ENCODE results near the gene AKAP7. TPM values are rescaled to one million over a fixed set of nuclear protein-coding genes. Genes with fewer than 3 reads are reported as not detected.

The AKAP7 gene
- total RNA-seq, 1 donor from 2014 or later, result 4.1 TPM

DNA sequence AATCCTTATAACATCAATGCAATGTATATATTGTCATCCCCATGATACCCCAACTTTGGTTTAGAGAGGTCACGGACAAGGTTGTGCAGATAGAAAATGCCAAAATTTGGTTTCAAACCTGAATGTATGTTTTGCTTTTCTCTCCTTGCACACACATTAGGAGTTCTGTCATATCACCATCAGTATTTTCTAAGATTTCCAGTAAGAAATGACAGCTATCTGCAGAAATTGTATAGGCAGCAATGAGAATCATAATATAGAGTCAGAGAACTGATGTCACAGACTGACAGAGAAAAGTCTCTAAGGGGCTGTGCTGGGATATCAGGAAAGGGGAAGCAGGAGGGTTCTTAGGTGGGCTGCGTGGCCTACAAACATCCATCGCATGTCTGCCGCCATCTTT lies 140.0 kb downstream of the AKAP7 start:
- no peak for DNase-seq
- Mint-ChIP-seq H3K27ac (no peak overlapping the region), H3K27me3 (no peaks in the 10 kb centered on the region), H3K4me3 (no peak overlapping the region), H3K4me1 (peaks cover under 1% of the 10 kb centered on the region), H3K9me3 (peaks cover 2% of the 10 kb centered on the region), H3K36me3 (ENCODE audit: low read depth) (peaks cover 11% of the 10 kb centered on the region)
- intact Hi-C loops (cut with micrococcal nuclease), result no loop called here
- ChIA-PET CTCF (no interaction called here), POLR2A (no interaction called here)
- ATAC-seq (ENCODE audit: low read depth), result no peak
- TF ChIP-seq, protein P1, sequence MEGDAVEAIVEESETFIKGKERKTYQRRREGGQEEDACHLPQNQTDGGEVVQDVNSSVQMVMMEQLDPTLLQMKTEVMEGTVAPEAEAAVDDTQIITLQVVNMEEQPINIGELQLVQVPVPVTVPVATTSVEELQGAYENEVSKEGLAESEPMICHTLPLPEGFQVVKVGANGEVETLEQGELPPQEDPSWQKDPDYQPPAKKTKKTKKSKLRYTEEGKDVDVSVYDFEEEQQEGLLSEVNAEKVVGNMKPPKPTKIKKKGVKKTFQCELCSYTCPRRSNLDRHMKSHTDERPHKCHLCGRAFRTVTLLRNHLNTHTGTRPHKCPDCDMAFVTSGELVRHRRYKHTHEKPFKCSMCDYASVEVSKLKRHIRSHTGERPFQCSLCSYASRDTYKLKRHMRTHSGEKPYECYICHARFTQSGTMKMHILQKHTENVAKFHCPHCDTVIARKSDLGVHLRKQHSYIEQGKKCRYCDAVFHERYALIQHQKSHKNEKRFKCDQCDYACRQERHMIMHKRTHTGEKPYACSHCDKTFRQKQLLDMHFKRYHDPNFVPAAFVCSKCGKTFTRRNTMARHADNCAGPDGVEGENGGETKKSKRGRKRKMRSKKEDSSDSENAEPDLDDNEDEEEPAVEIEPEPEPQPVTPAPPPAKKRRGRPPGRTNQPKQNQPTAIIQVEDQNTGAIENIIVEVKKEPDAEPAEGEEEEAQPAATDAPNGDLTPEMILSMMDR (IDR thresholded peaks at IDR 0.05), result no peak

DNA sequence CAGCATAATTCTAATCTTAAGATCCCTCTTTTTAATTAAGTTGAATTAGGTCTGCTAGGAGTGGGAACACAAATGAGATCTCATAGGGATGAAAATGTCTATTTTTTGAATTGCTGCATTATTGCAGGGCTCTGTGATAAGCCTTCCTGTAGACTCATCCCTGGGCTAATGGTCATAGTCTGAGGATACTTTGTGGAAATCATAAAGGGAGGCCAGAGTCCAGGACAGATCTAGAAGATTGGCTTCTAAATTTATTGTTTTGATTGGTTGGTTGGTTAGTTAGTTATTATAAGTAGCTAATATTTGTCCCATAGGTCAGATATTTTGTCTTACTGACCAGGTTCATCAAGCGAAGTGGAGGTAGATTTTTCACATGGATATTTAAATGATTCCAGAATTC lies 142.3 kb downstream of the AKAP7 start:
- CTCF ChIA-PET, result no interaction called here
- Mint-ChIP-seq H3K4me3 (no peak overlapping the region), H3K36me3 (ENCODE audit: low read depth) (peaks cover 2% of the 10 kb centered on the region), H3K9me3 (no peaks in the 10 kb centered on the region), H3K27ac (no peak overlapping the region), H3K4me1 (peaks cover 17% of the 10 kb centered on the region), H3K27me3 (no peaks in the 10 kb centered on the region)
- intact Hi-C loops (cut with micrococcal nuclease), result no loop called here
- POLR2A ChIA-PET, result no interaction called here
- TF ChIP-seq, protein P1 (IDR thresholded peaks at IDR 0.05), result no peak
- ATAC-seq (ENCODE audit: low read depth), result no peak
- DNase-seq, result no peak

DNA sequence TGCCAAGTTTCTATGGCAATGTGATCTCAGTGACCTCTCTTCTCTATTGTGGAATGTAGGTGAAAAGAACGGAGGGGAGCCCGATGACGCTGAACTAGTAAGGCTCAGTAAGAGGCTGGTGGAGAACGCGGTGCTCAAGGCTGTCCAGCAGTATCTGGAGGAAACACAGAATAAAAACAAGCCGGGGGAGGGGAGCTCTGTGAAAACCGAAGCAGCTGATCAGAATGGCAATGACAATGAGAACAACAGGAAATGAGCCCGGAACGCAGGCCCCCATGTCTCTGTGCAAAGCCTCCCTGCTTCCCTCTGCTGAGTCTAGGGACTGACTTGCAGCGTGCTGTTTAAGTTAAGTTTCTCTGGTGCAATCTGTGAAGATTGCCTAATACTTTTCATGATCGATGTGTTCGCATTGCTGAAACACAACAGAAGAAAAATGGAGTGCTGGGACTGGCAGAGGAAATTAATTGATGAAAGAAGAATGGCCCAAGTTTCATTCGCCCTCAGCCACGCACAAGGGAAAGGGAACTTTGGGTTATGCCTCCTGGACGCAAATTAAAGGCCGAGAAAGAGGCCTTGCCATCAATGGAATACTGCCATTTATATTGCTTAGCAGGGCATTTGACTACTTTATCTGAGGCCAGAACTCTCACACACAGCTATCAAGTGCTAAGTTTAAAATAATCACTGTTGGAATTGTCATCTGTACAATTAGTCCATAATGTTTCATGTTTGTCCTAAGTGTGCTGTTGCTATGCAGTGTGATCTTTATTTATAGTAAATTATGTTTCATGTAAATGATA lies 146.4 kb downstream of the AKAP7 start:
- H3K4me1 Mint-ChIP-seq, result peaks cover 20% of the 10 kb centered on the region
- peaks cover 6% of the 10 kb centered on the region for H3K36me3 Mint-ChIP-seq (ENCODE audit: low read depth)
- peak overlapping the region; percentile 81 for H3K27ac Mint-ChIP-seq
- no peaks in the 10 kb centered on the region for H3K9me3 Mint-ChIP-seq
- peak overlapping the region; percentile 83 for H3K4me3 Mint-ChIP-seq
- ATAC-seq (ENCODE audit: low read depth) (peak; percentile 69), DNase-seq (no peak)
- TF ChIP-seq, protein P1 (IDR thresholded peaks at IDR 0.05), result no peak
- intact Hi-C loops (cut with micrococcal nuclease), result no loop called here
- CTCF ChIA-PET, result interaction anchor here (1.2 kb wide), 1 partner anchor 346 kb away, joined by 3 read pairs; the partner anchor contains the start of gene MED23
- no peaks in the 10 kb centered on the region for H3K27me3 Mint-ChIP-seq
- POLR2A ChIA-PET, result no interaction called here

DNA sequence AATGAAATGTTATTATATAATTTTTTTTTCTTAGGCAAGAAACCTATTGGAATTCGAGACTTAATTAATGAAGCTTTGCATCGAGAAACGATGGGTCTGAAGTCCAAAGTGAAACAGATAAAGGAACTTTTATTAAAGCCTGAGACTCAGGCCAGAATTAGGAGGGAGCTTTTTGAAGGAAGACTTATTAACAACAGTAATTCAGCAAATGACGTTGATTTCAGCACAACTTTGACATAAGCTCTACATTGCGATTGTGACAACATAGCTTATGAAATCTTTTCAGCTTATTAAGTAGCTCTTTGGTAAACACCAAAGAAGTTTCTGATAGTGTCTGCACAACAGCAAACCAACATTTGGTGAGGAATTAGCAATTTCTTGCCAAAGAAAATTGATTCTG lies 147.1 kb downstream of the AKAP7 start:
- ATAC-seq (ENCODE audit: low read depth), result no peak
- Mint-ChIP-seq H3K36me3 (ENCODE audit: low read depth) (peaks cover 6% of the 10 kb centered on the region), H3K4me1 (peaks cover 20% of the 10 kb centered on the region), H3K9me3 (no peaks in the 10 kb centered on the region), H3K27me3 (no peaks in the 10 kb centered on the region), H3K4me3 (no peak overlapping the region), H3K27ac (no peak overlapping the region)
- TF ChIP-seq, protein P1 (IDR thresholded peaks at IDR 0.05), result no peak
- intact Hi-C loops (cut with micrococcal nuclease), result no loop called here
- CTCF ChIA-PET, result interaction anchor here (1.2 kb wide), 1 partner anchor 346 kb away, joined by 3 read pairs; the partner anchor contains the start of gene MED23
- DNase-seq, result no peak
- POLR2A ChIA-PET, result no interaction called here

DNA sequence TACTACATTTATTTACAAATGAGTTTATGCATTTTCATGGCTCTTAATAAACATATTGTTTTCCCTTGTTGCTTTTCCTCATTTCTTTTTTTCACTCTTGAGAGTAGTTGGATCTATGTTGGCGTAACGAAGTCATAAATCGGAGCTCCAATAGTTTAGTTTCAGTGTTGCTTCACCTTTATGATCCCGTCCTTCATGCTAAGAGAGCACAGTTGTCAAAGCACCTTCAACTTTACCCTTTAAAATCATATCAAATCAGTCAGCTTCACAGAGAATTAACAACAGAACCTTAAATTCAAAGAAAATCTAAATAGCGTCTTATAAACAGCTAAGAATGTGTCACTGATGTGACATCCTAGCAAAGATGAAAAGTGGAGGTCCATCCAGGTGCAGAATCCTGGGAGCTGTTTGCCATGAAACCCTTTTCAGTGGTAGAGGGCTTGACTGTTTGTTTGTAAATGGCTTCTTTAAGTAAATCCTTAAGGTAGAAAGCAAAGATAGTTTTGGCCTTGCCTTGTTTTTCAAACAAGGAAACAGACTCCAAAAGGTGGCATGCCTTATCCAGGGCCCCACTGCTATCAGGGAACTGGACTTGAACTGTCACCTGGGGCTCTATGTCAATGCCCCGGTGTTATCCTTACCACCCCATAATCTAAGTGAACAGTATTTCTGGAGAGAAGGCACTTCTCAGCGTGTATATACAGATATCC lies 148.4 kb downstream of the AKAP7 start:
- intact Hi-C loops (cut with micrococcal nuclease), result no loop called here

More for the DNA sequence above, 148.4 kb downstream of the AKAP7 start:
- ChIA-PET CTCF (no interaction called here), POLR2A (no interaction called here)
- TF ChIP-seq, protein P1 (IDR thresholded peaks at IDR 0.05), result no peak
- ATAC-seq (ENCODE audit: low read depth), result no peak
- H3K27me3 Mint-ChIP-seq, result no peaks in the 10 kb centered on the region
- peaks cover 20% of the 10 kb centered on the region for H3K4me1 Mint-ChIP-seq
- H3K9me3 Mint-ChIP-seq, result no peaks in the 10 kb centered on the region
- no peak overlapping the region for H3K27ac Mint-ChIP-seq
- H3K36me3 Mint-ChIP-seq (ENCODE audit: low read depth), result peaks cover 7% of the 10 kb centered on the region
- DNase-seq, result no peak
- no peak overlapping the region for H3K4me3 Mint-ChIP-seq

Data from activated B cell treated with CpG ODN at 0.5 μM for 24 hours (primary cell).